Measurements from ENCODE around the gene STAMBPL1. TPM values are rescaled to one million over a fixed set of nuclear protein-coding genes. Genes with fewer than 3 reads are reported as not detected.

Gene STAMBPL1
- total RNA-seq, 4 donors from 2014 or later: 13.3 to 35.8 (median 14.2) TPM

DNA sequence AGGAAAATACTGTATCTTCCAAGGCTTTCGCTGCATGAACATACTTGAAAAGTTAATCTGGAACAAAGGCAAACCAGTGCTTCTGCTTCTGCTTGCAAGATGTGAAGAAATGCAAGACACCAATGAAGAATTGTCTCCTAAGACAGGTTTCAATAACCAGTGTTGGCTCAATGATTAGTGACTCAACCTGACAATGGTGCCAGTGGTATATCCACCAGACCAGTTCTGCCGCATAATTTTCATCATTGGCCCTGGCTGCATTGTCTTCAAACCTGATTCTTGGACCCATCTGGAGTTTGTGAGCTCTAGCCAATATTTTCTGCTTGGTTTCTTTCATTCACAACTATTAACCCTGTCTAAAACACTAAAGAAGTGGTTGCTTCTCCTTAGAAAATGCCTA is 13.6 kb upstream of the STAMBPL1 start:
- H3K27me3 ChIP-seq: no peaks in the 10 kb centered on the region
- 48% methylated on average over 2 of the region's 2 CpGs for WGBS

DNA sequence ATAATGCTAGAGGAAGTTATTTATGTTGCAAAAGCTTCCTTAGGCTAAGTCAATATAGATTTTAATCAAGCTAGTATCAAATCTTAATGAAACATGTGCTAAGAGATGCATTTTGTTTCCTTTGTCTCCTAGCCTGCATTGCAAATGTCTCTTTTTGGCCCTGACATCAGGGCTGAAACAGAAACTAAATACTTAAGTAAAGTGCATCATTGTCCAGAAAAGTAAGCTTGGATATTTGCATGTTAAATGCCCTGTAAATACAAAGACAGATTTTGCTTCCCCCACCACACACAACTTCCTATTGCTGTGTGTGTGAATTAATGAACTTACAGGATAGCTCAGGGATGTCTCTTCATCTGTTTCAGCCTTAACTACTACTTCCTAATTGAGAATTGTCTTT is 10.0 kb upstream of the STAMBPL1 start:
- H3K27ac ChIP-seq: no peak overlapping the region

More for the DNA sequence above, 13.6 kb upstream of the STAMBPL1 start:
- H3K27ac ChIP-seq: peak overlapping the region; percentile 79
- H3K9me3 ChIP-seq: no peaks in the 10 kb centered on the region
- TF ChIP-seq, protein P1, sequence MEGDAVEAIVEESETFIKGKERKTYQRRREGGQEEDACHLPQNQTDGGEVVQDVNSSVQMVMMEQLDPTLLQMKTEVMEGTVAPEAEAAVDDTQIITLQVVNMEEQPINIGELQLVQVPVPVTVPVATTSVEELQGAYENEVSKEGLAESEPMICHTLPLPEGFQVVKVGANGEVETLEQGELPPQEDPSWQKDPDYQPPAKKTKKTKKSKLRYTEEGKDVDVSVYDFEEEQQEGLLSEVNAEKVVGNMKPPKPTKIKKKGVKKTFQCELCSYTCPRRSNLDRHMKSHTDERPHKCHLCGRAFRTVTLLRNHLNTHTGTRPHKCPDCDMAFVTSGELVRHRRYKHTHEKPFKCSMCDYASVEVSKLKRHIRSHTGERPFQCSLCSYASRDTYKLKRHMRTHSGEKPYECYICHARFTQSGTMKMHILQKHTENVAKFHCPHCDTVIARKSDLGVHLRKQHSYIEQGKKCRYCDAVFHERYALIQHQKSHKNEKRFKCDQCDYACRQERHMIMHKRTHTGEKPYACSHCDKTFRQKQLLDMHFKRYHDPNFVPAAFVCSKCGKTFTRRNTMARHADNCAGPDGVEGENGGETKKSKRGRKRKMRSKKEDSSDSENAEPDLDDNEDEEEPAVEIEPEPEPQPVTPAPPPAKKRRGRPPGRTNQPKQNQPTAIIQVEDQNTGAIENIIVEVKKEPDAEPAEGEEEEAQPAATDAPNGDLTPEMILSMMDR (IDR thresholded peaks at IDR 0.05): no peak
- peak in 1 of 3 donors; percentile 46 for TF ChIP-seq POLR2AphosphoS5 (IDR thresholded peaks at IDR 0.05)
- TF ChIP-seq EP300 (IDR thresholded peaks at IDR 0.05): no peak
- TF ChIP-seq POLR2A (IDR thresholded peaks at IDR 0.05): no peak
- no peaks in the 10 kb centered on the region for H3K36me3 ChIP-seq
- no peak for DNase-seq (ENCODE audit: low spot score in 2 of 2)
- H3K4me3 ChIP-seq: no peak overlapping the region
- peaks cover 15% of the 10 kb centered on the region for H3K4me1 ChIP-seq

DNA sequence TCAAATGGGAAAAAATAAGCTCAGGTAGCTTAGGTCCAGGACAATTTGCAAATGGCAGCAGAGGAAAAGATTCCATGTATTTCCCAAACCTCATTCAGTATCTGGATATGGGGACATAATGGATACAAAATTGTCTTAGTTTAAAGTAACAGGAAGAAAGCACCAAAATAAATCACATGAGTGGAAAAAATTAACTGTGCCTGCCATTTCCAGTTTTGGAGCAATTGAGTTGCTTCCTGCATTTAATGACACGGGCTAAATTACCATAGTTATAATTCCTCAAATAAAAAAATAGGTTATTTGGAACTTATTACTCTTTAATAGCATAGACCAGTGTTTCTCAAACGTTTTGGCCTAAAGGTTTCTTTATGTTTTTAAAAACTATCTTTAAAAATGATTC is 6.3 kb upstream of the STAMBPL1 start:
- TF ChIP-seq, protein P1 (IDR thresholded peaks at IDR 0.05): no peak
- TF ChIP-seq POLR2AphosphoS5 (IDR thresholded peaks at IDR 0.05) (no peak), POLR2A (IDR thresholded peaks at IDR 0.05) (no peak), EP300 (IDR thresholded peaks at IDR 0.05) (no peak)
- DNase-seq (ENCODE audit: low spot score in 2 of 2): no peak
- no peaks in the 10 kb centered on the region for H3K27me3 ChIP-seq
- H3K4me3 ChIP-seq: no peak overlapping the region
- H3K9me3 ChIP-seq: no peaks in the 10 kb centered on the region
- H3K4me1 ChIP-seq: no peaks in the 10 kb centered on the region
- H3K27ac ChIP-seq: no peak overlapping the region
- WGBS: 37% methylated on average over 2 of the region's 2 CpGs
- H3K36me3 ChIP-seq: no peaks in the 10 kb centered on the region

More for the DNA sequence above, 10.0 kb upstream of the STAMBPL1 start:
- no peak for TF ChIP-seq POLR2AphosphoS5 (IDR thresholded peaks at IDR 0.05)
- TF ChIP-seq EP300 (IDR thresholded peaks at IDR 0.05): no peak
- no peak for TF ChIP-seq POLR2A (IDR thresholded peaks at IDR 0.05)
- TF ChIP-seq, protein P1 (IDR thresholded peaks at IDR 0.05): no peak
- Histone ChIP-seq H3K9me3 (no peaks in the 10 kb centered on the region), H3K27me3 (no peaks in the 10 kb centered on the region), H3K4me3 (no peak overlapping the region), H3K36me3 (no peaks in the 10 kb centered on the region), H3K4me1 (peaks cover 15% of the 10 kb centered on the region)
- DNase-seq (ENCODE audit: low spot score in 2 of 2): no peak

DNA sequence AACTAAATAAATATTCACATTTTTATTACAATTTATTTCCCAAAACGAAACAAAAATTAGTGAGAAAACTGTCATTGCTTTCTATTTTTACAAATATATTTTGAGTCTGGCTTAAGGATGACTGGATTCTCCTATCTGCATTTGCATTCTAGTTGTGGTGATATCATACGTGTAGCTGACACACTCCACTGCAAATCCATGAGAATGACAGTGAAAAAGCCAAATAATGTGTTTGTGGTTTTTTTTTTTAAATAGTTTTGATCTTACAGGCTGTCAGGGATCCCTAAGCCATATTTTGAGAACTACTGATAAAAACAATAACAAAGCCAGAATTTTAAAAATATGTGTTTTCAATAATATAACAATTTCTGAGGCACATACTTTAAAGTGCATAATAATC is 5.8 kb upstream of the STAMBPL1 start:
- DNase-seq (ENCODE audit: low spot score in 2 of 2): no peak
- Histone ChIP-seq H3K27ac (no peak overlapping the region), H3K27me3 (no peaks in the 10 kb centered on the region), H3K36me3 (no peaks in the 10 kb centered on the region), H3K4me3 (no peak overlapping the region), H3K4me1 (peaks cover 3% of the 10 kb centered on the region), H3K9me3 (no peaks in the 10 kb centered on the region)
- 78% methylated on average over 2 of the region's 2 CpGs for WGBS
- no peak for TF ChIP-seq POLR2A (IDR thresholded peaks at IDR 0.05)
- TF ChIP-seq, protein P1 (IDR thresholded peaks at IDR 0.05): no peak
- TF ChIP-seq POLR2AphosphoS5 (IDR thresholded peaks at IDR 0.05): no peak
- no peak for TF ChIP-seq EP300 (IDR thresholded peaks at IDR 0.05)

DNA sequence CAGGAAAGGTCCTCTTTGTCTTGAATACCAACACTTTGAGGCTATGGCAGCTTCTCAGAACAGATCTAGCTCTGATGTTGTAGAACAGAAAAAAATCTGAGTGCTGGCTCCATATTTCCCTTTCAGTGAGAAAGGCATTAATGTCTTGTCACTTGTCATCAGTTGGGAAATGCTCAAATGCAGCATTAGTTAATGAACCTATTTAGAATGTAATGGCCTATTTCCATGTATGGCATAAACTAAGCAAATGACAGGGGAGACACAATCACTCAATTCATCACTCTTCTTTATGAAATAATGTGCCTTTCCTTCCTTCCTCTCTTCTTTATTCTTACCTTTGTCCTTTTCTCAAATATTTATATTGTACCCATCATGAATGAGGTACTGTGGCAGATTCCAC is 5.0 kb upstream of the STAMBPL1 start:
- DNase-seq (ENCODE audit: low spot score in 2 of 2): no peak
- Histone ChIP-seq H3K4me1 (peaks cover 10% of the 10 kb centered on the region), H3K27ac (no peak overlapping the region), H3K4me3 (no peak overlapping the region), H3K27me3 (no peaks in the 10 kb centered on the region), H3K36me3 (no peaks in the 10 kb centered on the region), H3K9me3 (no peaks in the 10 kb centered on the region)
- TF ChIP-seq POLR2AphosphoS5 (IDR thresholded peaks at IDR 0.05) (no peak), EP300 (IDR thresholded peaks at IDR 0.05) (no peak), POLR2A (IDR thresholded peaks at IDR 0.05) (no peak)
- TF ChIP-seq, protein P1 (IDR thresholded peaks at IDR 0.05): no peak
